SU-DHL-6 (cell line): Measurements from ENCODE around the gene NAGPA.

ENCODE experiments used
- CTCF ChIP-seq: fragments of 200-600 bp; sonication (generic); IDR thresholded peaks from one replicate; pipeline ENCODE4 v1.5.1; 2017; ENCODE audit warnings: antibody characterized with exemption, mild to moderate bottlenecking, low read length, moderate library complexity; ENCODE audit not compliant: insufficient read depth, poor library complexity, severe bottlenecking
- EZH2phosphoT487 ChIP-seq: fragments of 200-600 bp; sonication (generic), shearing (Covaris generic); conservative IDR thresholded peaks from 2 replicates; pipeline ENCODE4 v1.6.1; 2018; ENCODE audit warnings: mild to moderate bottlenecking, antibody characterized with exemption, low read length, moderate library complexity, mixed read lengths

DNA sequence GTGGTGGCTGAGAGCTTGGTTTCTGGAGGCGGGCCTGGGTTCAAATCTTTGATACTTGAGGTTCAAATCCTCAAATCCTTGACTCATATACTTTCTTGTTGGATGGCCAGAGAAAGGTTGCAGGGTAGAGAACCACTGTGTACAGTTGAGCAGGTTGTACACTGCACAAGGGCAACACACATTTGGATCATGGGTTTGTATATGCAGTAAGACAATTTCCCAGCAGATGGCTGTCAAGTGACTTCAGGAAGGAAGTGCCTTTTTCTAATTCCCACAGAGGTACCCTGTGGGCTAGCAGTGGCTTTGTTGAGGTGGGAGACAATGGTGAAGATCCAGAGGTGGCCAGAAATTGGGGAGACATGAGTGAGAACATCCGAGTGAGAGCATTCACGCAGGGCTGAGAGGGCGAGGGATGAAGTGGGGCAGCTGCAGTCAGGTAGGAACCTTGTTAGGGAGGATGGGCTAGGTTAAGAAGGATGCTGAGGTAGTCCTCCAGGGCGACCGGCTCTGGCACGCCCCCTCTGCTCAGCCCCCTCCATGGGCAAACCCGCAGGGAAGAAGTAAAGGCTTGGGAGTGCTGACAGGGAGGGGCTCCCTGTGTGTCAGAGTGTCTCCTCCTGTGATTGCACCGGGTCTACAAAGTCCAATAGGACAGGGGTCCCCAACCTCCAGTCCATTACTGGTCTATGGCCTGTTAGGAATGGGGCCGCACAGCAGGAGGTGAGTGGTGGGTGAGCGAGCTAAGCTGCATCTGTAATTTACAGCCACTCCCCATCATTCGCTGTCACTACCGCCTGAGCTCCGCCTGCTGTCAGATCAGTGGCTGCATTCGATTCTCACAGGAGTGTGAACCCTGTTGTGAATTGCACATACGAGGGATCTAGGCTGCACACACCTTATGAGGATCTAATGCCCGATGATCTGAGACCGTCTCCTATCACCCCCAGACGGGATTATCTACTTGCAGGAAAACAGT lies 29.3 kb upstream of the NAGPA start:
- TF ChIP-seq CTCF (no peak), EZH2phosphoT487 (no peak)
